Activated CD4-positive, alpha-beta T cell treated with anti-CD3 and anti-CD28 coated beads, Interleukin-2, Interleukin-4, amounts not matched to agents 100 ng/mL and 50 ng/mL, durations not matched to agents 16 hours and 8 hours (primary cell): ENCODE measurements around the gene BBS9.
A peak's percentile ranks its signal among the peaks of the same experiment; 100 is the strongest.

Experiments used
- DNase-seq: peaks from one replicate; pipeline ENCODE4 v3.0.0-alpha.2; 2020; ENCODE audit warnings: low spot score

Gene BBS9

DNA sequence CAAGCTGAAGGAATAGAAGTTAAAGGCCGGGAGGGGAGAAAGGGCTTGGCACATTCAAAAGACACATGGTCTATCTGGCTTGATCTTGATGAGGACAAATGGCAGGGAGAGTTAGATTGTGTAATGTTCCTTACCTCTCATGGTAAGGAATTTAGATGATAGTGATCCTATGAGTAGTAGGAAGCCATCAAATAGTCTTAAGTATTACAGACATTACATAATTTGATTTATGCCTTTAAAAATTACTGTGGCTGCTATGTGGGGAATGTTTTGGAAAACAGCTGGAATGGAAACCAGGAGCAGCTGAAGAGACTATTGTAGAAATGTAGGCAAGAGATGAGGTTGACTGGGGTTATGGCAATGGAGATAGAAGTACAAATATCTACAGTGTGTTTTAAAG, 424.7 kb downstream of the BBS9 start:
- DNase-seq: no peak

DNA sequence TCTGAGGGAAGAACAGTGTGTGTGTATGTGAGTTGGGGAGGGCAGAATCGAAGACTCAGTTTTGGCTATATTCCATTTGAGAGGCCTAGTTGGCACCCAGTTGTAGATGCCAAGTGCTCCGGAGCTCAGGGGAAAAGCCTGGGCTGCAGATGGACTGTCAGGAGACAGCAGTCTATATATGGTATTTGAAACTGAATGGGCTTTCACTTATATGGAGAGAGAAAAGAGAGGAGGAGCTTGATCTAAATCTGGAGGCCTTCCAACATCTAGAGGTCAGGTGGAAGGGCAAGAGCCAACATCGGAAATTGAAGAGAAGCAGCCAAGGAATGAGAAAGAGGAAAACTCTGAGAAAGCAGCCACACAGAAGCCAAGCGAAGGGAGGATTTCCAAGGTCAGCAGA, 425.2 kb downstream of the BBS9 start:
- no peak for DNase-seq

DNA sequence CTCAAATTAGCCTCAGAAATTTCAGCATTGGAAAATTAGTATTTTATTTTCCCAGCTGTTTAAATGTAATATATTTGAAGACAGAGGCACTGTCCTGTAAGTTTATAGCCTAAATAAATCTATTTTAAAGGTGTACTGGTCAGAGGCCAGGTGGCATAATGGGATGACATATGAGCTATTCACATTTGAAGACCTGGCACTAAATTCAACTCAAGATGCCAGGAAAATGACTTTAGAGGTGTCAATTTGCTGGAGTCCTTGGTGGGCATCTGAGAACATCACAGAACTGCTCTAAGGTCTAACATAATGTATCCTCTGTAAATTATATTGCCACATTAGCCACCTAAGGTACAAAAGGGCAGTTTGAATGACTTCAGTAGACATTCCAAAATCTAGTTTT, 427.1 kb downstream of the BBS9 start:
- DNase-seq: no peak

DNA sequence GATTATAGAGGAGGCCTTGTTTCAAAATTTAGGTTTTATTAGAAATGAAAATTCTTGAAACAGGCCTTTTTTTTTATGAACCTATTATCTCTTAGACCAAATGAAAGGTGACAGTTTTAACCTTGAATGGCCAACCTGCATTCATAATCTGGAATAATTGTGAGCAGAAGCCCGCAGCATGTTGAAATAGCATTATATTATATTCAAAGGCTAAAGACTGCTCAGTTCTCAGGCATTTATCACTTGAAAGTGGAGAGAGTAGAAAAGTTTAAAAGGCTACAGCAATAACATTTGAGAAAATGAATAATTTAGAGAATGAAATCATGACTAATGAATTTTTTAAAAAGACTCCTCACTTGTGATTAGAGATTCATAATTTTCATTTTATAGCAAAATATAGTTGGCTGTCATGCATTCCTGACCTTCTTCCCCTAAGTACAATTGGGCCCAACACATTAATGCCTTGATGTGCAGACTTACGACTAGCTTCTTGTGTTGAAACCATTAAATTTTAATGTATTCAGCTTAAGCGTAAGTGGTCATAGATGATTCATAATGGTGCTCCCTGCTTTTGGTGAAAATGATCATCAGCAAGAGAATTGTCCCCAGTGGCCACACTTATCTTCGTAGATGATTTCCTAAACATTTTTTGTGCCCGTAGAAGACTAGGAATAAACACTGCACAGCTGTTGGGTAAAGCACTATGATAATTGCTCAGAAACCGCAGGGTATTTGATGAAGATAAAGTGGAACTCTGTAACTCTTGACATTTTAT, 429.4 kb downstream of the BBS9 start:
- DNase-seq: no peak

DNA sequence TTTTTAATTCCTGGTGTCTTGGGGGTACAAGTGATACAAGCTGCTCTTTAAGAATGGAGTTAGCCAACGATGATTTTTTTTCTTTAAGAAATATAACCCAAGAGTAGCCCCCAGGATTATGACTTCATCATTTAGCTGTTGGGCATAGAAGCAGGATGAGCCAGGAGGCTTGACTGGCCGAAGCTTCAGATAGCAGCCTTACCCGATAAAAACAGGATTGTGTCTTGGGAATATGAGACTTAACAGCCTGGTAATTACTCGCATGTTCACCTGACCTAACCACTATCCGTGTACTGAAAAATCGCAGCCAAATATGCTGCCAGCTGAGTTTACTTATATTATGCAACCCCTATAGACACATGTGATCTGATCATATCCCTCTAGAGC, 430.0 kb downstream of the BBS9 start:
- no peak for DNase-seq

DNA sequence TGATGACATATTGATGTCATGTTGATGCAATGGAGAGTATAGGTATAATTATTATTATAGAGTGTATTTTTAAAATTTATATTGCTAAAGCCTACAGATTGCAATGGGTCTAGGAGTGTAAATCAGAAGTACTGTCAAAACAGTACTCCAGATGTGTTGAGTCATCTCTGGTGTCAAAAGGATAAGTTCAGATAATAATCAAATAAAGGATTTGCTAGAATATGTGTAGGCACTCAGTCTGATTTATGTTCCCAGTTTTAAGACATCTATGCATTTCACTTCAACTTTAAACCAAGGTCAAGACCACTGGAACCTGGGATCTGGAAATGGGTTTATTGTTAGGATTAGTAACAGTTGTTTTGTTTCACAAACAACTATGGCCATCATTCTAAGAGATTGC, 433.6 kb downstream of the BBS9 start:
- DNase-seq: peak; percentile 0

DNA sequence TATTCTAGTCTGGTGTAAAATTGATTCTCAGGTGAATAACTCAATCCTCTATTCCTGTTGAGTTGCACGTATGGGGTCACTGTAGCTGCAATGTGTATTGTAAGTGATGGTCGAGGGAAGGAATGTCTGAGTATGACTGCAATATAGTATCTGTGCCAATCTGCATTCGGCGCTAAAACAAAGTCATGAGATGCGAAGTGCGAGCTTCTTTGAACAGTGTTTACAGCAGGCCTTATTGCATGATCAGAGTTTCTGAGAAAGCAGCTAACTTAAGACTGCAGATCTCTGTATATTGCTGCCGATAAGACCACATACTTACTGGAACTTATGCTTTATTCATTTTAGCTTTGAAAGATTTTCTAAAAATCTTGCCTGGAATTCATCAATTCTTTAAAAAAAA, 434.3 kb downstream of the BBS9 start:
- DNase-seq: no peak

DNA sequence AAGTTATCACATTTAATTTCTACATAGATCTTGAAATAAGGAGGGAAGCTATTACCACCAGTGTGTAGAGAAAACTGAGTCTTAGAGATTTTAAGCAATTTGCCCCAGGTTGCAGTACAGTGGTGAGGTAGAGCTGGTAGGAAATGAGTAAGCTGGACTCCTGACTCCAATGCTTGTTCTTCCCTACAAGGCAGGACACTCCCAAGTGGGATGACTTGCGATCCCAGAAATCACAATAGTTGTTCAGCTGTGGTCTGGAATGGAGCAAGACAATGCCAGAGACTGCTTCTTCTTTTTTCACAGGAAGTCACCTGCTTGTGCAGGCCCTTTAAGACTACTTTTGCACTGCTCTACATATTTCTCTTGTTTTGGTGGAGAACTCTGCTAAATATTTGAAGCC, 448.8 kb downstream of the BBS9 start:
- no peak for DNase-seq

DNA sequence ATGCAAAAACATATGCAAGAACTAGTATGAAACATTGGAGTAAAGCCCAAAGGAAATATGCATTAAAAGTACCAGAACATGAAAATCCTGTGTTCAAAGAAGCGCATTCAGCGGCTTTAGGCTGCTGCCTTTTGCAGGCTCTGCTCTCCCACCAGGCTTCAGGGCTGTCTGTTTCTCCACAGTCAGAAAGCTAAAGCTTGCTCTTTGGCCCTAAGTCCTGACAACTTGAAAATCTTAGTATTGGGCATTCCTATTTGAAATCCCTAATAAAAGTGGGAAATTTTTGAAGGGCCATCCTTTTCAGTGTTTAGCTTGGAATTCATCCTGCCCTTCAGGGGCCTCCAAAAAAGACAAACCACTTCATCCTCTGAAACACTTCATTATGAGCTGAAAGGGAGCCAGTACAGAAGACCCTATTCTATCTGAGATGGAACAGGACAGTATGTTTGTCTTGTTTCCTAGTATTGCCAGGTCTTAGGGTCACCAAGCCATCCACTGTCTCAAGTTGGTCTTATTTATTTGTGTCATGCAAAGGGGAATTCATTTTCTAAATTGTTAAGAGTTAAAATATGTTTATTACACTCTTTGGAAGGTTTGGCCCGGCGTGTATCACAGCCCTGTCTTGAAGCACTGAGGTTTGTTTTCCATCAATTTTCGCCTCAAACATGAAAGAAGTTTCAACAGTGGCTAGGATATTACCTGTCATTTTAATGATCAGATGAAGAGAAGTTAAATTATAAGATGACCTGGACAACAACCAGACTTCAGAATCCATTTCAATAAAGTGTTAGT, 449.7 kb downstream of the BBS9 start:
- DNase-seq: no peak

DNA sequence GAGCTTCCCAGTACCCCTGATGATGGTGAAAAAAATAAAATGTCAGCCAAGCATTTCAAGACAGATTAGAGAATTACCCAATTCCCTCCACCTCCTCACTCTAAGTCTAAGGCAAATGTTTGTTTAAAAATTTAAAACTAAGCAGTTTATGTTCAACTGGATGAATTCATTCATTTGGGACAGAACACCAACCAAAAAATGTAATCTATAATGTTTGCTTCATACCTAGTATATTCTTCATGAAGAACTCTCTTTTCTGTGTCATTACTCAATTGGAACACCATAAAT, 450.3 kb downstream of the BBS9 start:
- DNase-seq: no peak

DNA sequence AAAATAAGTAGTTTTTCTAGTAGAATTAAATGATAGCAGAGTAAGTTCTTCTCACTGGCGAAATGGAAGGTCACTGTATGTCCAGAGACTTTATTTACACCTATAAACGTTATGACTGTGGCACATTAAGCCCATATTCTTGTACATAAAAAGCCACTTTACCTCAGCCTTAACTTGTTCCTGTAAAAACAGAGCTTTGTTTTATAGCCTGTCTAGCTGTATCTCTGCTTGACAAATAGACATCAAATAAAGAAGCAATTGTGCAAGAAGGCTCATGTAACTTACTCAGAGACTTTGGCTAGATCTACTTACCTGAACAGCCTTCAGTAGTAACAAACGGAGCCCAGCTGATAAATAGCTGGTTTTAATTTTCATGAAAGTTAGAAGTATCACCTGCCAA, 451.9 kb downstream of the BBS9 start:
- DNase-seq: no peak

DNA sequence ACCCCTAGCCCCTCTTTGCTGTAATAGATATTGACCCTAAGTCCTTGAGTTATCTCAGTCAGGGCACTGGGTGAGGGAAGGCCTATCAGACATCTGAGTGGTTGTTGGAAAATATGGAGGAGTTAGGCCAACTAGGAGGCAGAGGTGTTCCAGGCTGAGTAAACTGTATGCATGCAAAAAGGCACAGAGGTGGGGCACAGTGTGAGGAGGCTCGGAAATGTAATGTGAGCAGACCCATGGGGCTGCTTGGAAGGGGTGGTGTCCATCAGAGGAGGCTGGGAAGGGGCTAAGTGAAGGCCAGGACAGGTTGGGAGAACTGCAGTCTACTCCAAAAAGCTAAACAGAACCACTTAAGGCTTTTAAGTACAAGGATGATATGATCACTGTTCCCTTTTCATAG, 452.7 kb downstream of the BBS9 start:
- DNase-seq: no peak

DNA sequence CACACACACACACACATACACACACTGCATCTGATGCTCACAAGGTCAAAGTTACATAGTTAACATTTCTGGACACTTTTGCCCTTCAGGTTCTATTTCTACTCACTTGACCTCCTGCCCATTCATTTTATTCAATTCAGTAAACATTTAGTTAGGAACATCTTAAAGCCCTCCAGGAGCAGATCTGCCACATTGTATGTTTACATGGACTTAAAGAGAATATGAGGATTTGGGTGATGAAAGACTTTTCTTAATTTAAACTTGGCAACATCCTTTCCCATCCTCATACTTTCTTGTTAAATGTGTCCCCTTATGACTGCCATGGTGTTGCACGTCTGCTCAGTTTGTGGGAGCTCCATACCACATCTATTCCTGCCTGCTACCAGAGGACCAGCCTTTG, 453.2 kb downstream of the BBS9 start:
- no peak for DNase-seq

DNA sequence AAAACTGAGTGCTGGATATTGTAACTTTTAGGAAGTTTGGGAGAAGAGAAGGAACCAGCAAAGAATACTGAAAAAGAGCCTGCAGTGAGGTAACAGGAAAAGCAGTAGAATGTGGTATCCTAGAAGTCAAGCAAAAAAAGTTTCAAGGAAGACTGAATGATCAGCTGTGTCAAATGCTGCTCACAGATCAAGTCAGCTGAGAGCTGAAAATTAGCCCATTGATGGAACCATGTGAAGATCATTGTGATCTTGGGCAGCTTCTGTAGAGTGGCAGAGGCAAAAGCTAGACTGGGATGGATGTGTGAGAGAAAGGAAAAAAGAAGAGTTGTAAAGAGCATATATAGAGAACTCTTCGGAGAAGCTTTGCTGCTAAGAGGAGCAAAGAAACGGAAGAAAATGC, 460.5 kb downstream of the BBS9 start:
- no peak for DNase-seq

DNA sequence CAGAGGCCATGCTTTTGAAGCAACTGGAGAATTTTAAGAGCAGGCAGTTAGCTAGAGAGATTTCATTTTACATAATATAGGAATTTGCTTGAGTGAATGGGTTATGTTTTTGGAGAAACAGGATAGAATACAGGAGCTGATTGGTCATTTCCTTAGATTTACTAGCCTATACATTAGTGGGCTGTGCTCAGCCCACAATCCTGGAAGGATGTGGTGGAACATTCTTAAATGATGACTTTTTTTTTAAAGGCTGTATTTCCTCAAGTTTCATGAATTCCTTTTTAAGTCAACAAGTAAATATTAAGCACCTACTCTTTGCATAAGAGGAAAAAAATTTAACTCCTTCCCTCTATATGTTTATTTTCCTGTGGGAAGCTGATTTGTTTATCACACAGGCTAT, 461.6 kb downstream of the BBS9 start:
- no peak for DNase-seq

DNA sequence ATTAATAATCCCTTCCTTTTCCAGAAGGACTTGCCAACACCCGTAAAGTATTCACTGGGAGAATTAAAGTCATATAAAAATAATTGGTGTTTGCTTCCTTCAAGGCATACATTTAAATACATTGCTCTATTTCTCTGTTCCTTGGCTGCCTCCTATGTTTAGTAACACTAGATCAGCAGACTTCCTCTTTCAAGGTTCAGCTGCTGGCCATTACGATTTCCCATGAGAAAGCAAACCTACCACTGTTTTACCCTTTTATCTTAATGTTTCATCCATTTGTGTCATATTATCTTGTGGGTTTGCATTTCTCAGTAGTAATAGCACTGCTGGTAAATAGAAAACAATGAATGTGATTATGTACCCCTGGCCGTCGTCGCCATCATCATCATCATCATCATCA, 462.1 kb downstream of the BBS9 start:
- DNase-seq: no peak

DNA sequence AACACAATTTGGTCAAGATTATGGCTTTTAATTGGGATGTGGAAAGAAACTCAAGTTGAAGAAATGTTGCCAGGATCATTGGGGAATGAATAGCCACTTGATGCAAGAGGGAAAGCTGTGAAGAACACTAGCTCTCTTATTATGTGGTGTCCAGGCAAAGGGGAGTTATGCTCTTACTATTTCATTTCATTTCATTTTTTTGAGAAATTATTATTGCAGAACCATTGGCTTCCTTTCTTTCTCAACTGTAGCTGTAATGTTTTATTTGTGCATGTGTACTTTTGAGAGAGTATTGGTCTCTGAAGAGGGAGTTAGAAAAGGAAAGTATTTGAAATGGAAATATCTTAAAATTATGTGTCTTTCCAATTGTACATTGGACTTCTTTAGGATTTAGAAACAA, 463.4 kb downstream of the BBS9 start:
- no peak for DNase-seq

DNA sequence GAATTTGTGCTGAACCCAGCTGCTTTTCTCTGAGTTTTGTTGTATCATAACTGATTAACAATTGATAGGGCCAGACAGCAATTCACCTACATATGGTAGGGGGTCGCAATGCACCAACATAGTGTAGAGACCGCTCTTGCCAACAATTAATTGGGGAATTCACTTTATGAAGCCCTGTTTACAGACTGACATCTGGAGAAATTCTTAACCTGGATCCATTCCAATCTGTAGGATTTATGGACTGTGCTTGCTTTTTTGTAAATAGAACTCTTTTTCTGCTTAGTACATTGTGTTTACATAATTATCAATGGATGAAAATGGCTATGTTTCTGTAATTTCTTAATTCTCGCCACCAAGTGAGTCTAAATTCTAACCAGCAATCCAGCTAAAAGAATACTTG, 464.2 kb downstream of the BBS9 start:
- no peak for DNase-seq

DNA sequence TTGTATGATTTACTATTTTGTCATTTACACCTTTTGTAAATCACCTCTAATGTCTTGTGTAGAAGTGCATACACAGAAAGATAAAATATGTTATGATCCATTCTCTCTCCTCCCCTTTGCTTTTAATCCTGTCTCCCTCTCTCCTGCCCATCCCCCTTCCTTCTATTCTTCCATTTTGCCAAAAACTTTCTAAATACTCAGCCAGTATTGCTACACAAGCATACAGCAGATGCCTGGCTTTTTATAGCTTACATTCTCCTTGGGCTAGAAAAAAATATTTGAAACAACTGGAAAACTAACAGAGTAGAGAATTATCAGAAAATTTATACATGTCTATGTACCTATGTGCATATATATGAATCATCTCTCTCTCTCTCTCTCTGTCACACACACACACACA, 467.3 kb downstream of the BBS9 start:
- no peak for DNase-seq

DNA sequence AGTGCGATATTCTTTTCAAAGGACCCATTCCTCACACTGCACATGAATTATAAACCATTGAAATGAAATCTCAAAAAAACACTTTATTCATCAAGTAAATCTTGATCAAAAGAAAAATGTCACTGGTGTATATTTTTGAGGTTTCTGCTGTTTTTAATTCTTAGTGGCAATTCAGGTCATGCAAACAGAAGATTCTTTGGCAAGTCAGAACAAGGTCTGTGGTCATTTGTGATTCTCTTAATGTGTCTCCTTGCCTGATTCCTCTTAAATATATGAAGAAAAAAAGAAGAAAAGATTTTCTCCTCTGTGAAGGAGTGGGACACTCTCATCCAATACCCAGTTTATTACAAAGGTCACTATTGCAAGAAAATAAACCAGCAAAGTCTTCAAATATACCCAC, 467.8 kb downstream of the BBS9 start:
- DNase-seq: no peak

DNA sequence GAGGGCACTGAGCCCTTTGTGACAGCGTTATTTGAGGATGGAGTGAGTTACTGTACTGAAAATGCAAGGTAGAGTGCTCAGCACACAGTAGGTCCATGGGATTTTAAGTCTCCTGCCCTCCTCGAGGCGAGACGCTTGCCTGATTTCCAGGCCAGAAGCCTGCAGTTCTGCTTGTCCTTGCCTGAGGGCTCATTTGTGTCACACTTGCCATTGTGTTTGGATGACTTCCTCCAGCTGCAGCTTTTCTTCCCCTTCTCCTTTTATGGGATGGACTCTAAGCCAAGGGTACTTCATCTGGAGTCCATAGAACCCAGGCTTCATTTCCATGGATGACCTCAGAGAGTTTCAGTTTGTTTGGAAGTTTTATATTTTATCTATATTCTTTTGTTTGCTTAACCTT, 471.7 kb downstream of the BBS9 start:
- DNase-seq: no peak

DNA sequence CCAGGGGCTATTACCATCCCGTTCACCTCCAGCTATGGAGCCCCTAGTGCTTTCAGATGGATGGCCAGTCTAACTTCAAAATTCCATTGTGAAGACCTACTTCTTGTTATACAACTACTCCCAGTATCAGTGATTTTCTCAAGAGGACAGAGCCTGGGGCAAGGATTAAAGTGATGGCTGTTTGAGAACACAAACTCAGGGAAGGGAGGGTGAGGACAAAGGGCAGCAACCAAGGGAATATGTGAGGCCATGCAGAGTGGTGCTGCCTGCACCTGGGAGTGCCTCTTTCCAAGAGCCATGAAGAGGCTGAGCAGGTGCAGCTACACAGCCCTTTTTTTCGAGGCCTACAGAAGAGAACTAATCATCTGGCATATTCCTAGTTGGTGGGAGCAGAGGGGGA, 472.5 kb downstream of the BBS9 start:
- DNase-seq: no peak

DNA sequence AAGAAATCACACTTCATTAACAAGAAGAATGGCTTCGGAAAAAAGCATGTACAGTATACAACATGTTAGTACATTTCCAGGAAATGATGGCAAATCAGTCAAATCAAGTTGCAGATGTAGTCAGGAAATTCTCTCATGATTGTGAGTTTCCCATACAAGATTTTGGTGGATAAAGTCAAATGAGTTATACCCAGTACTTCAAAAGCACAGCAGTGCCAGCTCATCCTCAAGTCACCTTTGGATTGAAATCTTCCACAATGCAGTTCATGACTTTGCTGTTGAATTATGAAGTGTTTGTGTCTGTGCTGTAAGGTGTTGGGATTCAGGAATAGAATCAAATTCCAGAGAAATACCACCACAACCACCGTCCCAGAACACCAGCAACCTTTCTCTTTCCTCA, 474.7 kb downstream of the BBS9 start:
- no peak for DNase-seq

DNA sequence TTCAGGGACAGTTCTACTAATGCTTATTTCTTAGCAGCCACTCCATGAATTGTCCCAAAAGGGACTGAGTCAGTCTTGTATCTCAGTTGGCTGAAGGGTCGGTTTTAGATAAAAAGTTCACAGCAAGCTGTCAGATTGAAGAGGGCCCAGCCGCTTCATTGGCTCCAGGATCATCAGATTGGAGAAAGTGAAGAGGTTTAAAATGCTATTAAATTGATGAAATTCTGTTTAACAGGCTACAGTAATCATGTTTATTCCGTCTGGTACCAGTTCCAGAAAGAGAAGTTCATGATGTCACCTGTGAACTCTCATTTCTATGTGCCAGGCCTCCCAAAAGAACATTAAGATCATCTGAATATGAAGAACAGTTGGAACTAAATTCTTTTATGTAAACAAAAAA, 481.6 kb downstream of the BBS9 start:
- no peak for DNase-seq
